ENCODE measurements around the gene LIN28B. TPM values are rescaled to one million over a fixed set of nuclear protein-coding genes. Genes with fewer than 3 reads are reported as not detected.
"Not testable (repeated sequence)": the region's sequence is repeated elsewhere in the genome, so short reads cannot be mapped to it uniquely, and the experiment has no call there.

LIN28B gene
- total RNA-seq, 2 donors from 2014 or later: not detected

DNA sequence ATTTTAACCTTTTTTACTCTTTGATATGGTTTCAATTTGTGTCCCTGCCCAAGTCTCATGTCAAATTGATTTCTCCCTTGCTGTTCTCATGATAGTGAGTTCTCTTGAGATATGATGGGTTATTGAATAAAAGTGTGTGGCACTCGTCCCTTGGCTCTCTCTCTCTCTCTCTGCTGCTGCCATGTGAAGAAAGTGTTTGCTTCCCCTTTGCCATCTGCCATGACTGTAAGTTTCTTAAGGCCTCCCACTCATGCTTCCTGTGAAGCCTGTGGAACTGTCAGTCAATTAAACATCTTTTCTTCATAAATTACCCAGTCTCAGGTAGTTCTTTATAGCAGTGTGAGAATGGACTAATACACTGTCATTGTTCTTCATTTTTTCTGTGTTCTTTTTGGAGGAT lies 48.5 kb downstream of the LIN28B start:
- Mint-ChIP-seq H3K9me3 (no peaks in the 10 kb centered on the region), H3K4me1 (ENCODE audit: low read depth in 2 of 2) (no peaks in the 10 kb centered on the region), H3K36me3 (no peaks in the 10 kb centered on the region), H3K27me3 (peaks cover 13 to 28% of the 10 kb centered on the region in 2 donors), H3K27ac (no peak overlapping the region), H3K4me3 (no peak overlapping the region)
- no peak for DNase-seq (ENCODE audit: low spot score)
- no peak for ATAC-seq

DNA sequence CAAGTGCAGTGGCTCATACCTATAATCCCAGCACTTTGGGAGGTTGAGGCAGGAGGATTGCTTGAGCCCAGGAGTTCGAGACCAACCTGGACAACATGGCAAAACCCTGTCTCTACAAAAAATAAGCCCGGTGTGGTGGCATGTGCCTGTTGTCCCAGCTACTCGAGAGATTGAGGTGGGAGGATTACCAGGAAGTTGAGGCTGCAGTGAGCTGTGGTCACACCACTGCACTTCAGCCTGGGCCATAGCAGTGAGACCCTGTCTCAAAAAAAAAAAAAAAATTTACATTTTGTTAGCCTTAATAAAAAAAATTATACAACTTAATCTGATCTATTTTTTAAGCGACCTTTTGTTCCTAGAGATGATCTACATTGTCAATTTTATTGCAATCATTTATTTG lies 56.6 kb downstream of the LIN28B start:
- H3K4me1 Mint-ChIP-seq (ENCODE audit: low read depth in 2 of 2); H3K9me3 Mint-ChIP-seq; H3K27ac Mint-ChIP-seq; H3K4me3 Mint-ChIP-seq; H3K36me3 Mint-ChIP-seq; ATAC-seq; DNase-seq (ENCODE audit: low spot score): not testable (repeated sequence)
- H3K27me3 Mint-ChIP-seq: peaks cover 5 to 12% of the 10 kb centered on the region in 2 donors

DNA sequence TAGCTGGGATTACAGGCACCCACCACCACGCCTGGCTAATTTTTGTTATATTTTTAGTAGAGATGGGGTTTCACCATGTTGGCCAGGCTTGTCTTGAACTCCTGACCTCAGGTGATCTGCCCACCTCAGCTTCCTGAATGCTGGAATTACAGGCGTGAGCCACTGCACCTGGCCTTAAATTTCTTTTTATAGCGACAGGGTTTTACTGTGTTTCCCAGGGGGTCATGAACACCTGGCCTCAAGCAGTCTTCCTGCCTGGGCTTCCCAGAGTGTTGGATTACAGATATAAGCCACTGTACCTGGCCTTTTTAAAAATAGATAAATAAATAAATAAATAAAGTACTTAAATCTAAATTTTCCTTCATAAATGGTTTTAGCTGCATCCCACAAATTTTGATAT lies 57.5 kb downstream of the LIN28B start:
- ATAC-seq (no peak), DNase-seq (ENCODE audit: low spot score) (no peak)
- Mint-ChIP-seq H3K27ac (no peak overlapping the region), H3K4me1 (ENCODE audit: low read depth in 2 of 2) (no peaks in the 10 kb centered on the region), H3K4me3 (no peak overlapping the region), H3K27me3 (peaks cover 7 to 17% of the 10 kb centered on the region in 2 donors), H3K9me3 (no peaks in the 10 kb centered on the region), H3K36me3 (no peaks in the 10 kb centered on the region)

DNA sequence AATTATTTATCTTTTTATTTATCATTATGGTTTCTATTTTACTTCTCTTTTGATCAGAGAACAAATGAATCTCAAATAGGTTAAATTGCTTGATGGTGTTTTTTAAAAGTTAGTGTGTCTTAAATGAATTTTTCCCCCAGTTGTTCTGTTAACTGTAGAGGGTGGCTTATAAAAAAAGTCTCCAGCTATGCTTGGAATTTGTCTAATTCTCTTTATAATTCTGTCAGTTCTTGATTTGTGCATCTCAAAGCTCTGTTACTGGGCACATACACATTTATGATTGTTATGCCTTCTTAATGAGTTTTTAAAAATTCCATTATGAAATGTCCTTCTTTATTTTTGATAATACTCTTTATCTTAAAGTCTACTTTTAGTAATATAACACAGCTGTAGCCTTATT lies 58.0 kb downstream of the LIN28B start:
- H3K27me3 Mint-ChIP-seq: peaks cover 5 to 17% of the 10 kb centered on the region in 2 donors
- DNase-seq (ENCODE audit: low spot score): no peak
- H3K4me3 Mint-ChIP-seq: no peak overlapping the region
- H3K9me3 Mint-ChIP-seq: no peaks in the 10 kb centered on the region
- no peaks in the 10 kb centered on the region for H3K4me1 Mint-ChIP-seq (ENCODE audit: low read depth in 2 of 2)
- H3K36me3 Mint-ChIP-seq: no peaks in the 10 kb centered on the region
- no peak for ATAC-seq
- no peak overlapping the region for H3K27ac Mint-ChIP-seq

DNA sequence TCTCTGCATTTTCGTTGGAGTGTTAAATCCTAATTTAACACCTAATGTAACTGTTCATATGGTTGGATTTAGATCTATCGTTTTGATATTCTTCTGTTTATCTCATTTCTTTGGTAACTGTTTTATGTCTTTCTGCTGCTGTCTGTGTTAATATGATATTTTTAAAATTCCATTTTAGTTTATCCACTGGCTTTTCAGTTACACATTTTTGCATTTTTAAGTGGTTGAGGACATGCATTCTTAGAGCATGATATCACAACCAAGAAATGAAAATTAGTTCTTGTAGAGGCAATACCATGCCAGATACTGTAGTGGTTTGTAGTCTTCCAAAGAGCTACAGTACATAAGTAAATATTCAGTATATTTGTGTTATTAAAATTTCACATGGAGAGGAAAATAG lies 58.6 kb downstream of the LIN28B start:
- no peak for ATAC-seq
- Mint-ChIP-seq H3K27ac (no peak overlapping the region), H3K36me3 (no peaks in the 10 kb centered on the region), H3K27me3 (peaks cover 5 to 17% of the 10 kb centered on the region in 2 donors), H3K4me1 (ENCODE audit: low read depth in 2 of 2) (no peaks in the 10 kb centered on the region), H3K9me3 (no peaks in the 10 kb centered on the region), H3K4me3 (no peak overlapping the region)
- no peak for DNase-seq (ENCODE audit: low spot score)

DNA sequence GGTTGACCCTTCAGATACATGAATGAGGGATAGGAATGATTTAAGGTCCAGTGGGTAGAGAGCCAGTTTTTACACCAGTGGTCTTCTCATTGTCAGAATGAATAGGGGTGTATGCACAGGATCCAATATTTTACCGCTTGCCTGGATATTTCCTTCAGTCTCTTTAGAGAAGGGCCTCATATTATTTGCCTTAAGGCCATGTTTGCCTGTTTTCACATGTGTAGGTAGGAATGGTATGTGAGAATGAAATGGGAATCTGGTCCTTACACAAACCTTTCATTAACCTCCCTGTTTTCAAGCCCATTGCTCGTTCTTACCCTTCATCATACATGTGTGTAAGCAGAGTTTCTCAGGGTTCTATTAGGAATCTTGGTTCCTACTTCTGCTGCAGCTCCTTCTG lies 62.4 kb downstream of the LIN28B start:
- Mint-ChIP-seq H3K27me3 (peaks cover 14 to 30% of the 10 kb centered on the region in 2 donors), H3K4me1 (ENCODE audit: low read depth in 2 of 2) (no peaks in the 10 kb centered on the region), H3K27ac (no peak overlapping the region), H3K4me3 (no peak overlapping the region), H3K36me3 (no peaks in the 10 kb centered on the region), H3K9me3 (no peaks in the 10 kb centered on the region)
- ATAC-seq (no peak), DNase-seq (ENCODE audit: low spot score) (no peak)

DNA sequence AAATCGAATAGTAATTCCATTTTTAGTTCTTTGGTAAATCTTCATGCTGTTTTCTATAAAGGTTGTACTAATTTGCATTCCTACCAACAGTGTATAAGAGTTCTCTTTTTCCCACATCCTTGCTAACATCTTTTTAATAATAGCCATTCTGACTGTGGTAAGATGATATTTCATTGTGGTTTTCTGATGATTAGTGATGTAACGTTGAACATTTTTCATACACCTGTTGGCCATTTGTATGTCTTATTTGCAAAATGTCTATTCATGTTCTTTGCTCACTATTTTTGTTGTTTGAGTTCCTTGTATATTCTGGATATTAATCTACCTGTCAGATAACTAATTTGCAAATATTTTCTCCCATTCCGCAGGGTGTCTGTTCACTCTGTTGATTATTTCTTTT lies 64.5 kb downstream of the LIN28B start:
- no peak for ATAC-seq

DNA sequence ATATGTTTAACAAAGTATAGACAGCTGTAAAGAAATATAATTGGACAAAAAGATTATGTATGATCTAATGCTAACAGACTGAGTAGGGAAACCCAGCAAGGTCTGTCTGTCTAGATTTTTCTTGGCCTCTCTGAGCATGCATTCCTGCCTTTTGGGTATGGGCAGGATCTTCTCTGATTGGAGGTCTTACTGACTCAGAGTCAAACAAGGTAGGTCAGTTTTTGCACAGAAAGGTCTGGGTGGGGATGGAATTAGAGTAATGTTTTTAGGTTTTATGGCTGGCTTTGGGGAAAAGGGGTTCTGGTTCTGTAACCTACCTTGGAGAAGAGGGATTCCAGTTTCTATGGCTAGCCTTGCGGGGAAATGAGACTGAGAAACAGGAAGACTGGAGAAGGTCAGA lies 65.5 kb downstream of the LIN28B start:
- Mint-ChIP-seq H3K4me1 (ENCODE audit: low read depth in 2 of 2) (no peaks in the 10 kb centered on the region), H3K27me3 (peaks cover 14 to 30% of the 10 kb centered on the region in 2 donors), H3K36me3 (no peaks in the 10 kb centered on the region), H3K9me3 (no peaks in the 10 kb centered on the region), H3K4me3 (no peak overlapping the region), H3K27ac (no peak overlapping the region)
- no peak for ATAC-seq
- DNase-seq (ENCODE audit: low spot score): no peak

More for the DNA sequence above, 64.5 kb downstream of the LIN28B start:
- Mint-ChIP-seq H3K36me3 (no peaks in the 10 kb centered on the region), H3K9me3 (no peaks in the 10 kb centered on the region), H3K4me3 (no peak overlapping the region), H3K27ac (no peak overlapping the region), H3K27me3 (peaks cover 14 to 30% of the 10 kb centered on the region in 2 donors), H3K4me1 (ENCODE audit: low read depth in 2 of 2) (no peaks in the 10 kb centered on the region)
- no peak for DNase-seq (ENCODE audit: low spot score)

DNA sequence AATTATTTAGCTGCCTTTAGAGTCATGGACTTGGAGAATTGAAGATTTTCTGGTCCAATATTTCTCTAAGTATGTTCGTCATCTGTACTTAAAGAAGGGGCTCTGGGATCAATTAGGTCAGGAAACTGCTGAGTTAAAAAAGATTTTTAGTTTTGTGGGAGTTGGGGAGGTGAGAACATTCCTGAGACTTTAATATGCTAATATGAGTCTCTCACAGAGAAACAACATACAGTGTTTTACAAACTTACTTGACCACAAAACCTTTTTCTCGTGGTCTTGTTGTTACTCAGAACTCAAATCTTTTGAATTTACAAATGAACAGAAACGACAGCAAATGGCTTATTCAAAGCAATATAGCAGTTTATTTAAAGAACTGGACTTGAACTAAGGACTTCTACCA lies 67.9 kb downstream of the LIN28B start:
- ATAC-seq (no peak), DNase-seq (ENCODE audit: low spot score) (no peak)
- H3K4me1 Mint-ChIP-seq (ENCODE audit: low read depth in 2 of 2): no peaks in the 10 kb centered on the region
- H3K27ac Mint-ChIP-seq: no peak overlapping the region
- no peaks in the 10 kb centered on the region for H3K9me3 Mint-ChIP-seq
- H3K36me3 Mint-ChIP-seq: no peaks in the 10 kb centered on the region
- H3K4me3 Mint-ChIP-seq: no peak overlapping the region
- H3K27me3 Mint-ChIP-seq: peaks cover 9 to 20% of the 10 kb centered on the region in 2 donors

DNA sequence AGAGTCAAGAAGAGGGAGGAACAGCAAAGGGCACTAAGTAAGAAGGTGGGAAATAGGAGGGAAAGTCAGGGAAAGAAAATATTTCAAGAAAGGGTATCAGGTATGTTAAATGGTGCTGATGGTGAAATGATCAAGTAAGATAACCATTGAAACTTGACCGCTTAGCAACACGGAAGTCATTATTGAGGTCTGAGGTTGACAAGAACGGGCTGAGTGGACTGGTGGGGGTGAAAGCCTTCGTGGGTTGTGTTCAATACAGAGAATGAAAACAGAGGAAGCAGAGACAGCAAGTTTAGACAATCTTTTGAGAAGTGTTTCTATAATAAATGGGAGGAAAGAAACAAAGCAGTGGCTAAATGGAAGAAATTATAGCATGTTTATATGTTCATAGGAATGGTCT lies 72.0 kb downstream of the LIN28B start:
- no peak overlapping the region for H3K27ac Mint-ChIP-seq
- no peaks in the 10 kb centered on the region for H3K9me3 Mint-ChIP-seq
- DNase-seq (ENCODE audit: low spot score) (no peak), ATAC-seq (no peak)
- no peaks in the 10 kb centered on the region for H3K4me1 Mint-ChIP-seq (ENCODE audit: low read depth in 2 of 2)
- H3K36me3 Mint-ChIP-seq: no peaks in the 10 kb centered on the region
- peaks cover 3 to 5% of the 10 kb centered on the region in 2 donors for H3K27me3 Mint-ChIP-seq
- no peak overlapping the region for H3K4me3 Mint-ChIP-seq

DNA sequence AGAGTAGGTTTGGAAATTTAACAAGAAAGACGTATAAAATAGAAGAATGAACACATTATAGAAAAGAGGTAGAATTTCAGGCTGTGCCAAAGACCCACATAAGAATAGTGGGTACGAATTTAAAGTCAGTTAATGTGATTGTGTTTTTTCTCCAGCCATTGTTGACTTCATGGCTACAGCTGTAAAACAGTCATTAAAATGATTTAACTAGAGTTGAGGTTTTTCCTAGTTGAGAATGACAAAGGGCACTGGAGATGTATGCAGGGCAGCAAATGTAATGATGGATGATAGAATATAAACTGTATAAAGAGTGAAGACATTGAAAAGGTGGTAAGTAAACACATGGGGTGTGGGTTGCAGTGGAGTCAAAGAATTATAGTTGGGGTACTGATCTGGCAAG lies 72.7 kb downstream of the LIN28B start:
- ATAC-seq (no peak), DNase-seq (ENCODE audit: low spot score) (no peak)
- Mint-ChIP-seq H3K9me3 (no peaks in the 10 kb centered on the region), H3K36me3 (no peaks in the 10 kb centered on the region), H3K4me1 (ENCODE audit: low read depth in 2 of 2) (no peaks in the 10 kb centered on the region), H3K4me3 (no peak overlapping the region), H3K27ac (no peak overlapping the region), H3K27me3 (peaks cover 5 to 6% of the 10 kb centered on the region in 2 donors)

DNA sequence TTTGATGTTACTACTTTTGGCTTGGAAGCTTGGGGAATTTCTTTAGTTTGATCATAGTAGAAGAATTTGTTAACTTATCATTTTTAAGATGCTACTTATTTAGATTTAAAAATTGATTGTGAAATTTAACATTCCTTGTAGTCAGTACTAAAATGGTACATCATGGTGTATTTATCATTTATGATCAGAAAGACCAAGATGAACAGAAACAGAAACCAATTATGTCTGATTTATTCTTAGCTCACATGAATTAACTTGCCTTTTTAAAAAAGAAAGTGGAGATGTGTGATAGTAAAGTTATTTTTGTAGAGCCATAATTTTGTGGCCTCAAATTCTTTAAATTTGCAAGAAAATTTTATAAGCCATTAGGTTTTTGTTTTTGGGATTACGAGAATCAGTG lies 77.6 kb downstream of the LIN28B start:
- H3K9me3 Mint-ChIP-seq: no peaks in the 10 kb centered on the region
- no peaks in the 10 kb centered on the region for H3K4me1 Mint-ChIP-seq (ENCODE audit: low read depth in 2 of 2)
- H3K27ac Mint-ChIP-seq: no peak overlapping the region
- no peak for ATAC-seq
- no peak for DNase-seq (ENCODE audit: low spot score)
- H3K36me3 Mint-ChIP-seq: no peaks in the 10 kb centered on the region
- H3K27me3 Mint-ChIP-seq: peaks cover 12 to 23% of the 10 kb centered on the region in 2 donors
- H3K4me3 Mint-ChIP-seq: no peak overlapping the region

DNA sequence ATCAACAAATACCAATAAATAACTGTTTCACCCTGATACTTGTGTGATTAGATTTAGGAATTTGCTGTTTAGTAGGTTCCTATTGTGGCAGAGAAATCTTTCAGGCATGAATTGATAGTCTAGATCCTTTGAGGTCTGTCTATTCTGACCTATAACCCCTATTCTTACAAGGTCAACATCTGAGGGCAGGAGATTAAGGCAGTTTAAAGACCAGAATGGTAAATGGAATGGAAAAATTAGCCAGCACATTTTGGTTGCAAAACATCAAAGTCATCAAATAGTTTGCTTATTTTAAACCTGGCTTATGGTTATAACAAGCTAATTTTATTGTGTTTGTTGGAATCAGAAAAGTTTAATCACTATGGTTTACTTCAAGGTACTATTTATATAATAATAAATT lies 78.4 kb downstream of the LIN28B start:
- ATAC-seq (no peak), DNase-seq (ENCODE audit: low spot score) (no peak)
- Mint-ChIP-seq H3K36me3 (no peaks in the 10 kb centered on the region), H3K9me3 (no peaks in the 10 kb centered on the region), H3K27ac (no peak overlapping the region), H3K27me3 (peaks cover 12 to 23% of the 10 kb centered on the region in 2 donors), H3K4me3 (no peak overlapping the region), H3K4me1 (ENCODE audit: low read depth in 2 of 2) (no peaks in the 10 kb centered on the region)

DNA sequence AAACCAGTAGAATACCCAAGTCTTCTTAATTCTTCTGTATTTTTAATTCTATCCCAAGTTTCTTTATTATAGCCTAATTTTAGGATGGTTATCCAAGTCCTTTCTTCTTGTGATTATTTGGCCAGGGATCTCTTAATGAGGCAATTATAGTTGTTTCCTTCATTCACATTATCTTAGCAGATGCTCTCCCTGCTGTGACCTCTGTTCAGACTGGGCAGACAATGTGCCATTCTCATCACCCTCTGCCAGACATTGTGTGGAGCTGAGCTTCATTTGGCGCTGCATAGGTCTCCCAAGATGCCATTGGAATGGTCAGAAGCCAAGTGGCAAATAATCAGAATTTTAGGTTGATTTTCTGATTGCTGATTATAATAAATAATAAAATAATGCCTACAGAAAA lies 79.4 kb downstream of the LIN28B start:
- Mint-ChIP-seq H3K9me3 (no peaks in the 10 kb centered on the region), H3K27me3 (peaks cover 12 to 25% of the 10 kb centered on the region in 2 donors), H3K4me1 (ENCODE audit: low read depth in 2 of 2) (no peaks in the 10 kb centered on the region), H3K36me3 (no peaks in the 10 kb centered on the region), H3K27ac (no peak overlapping the region), H3K4me3 (no peak overlapping the region)
- ATAC-seq (no peak), DNase-seq (ENCODE audit: low spot score) (no peak)

DNA sequence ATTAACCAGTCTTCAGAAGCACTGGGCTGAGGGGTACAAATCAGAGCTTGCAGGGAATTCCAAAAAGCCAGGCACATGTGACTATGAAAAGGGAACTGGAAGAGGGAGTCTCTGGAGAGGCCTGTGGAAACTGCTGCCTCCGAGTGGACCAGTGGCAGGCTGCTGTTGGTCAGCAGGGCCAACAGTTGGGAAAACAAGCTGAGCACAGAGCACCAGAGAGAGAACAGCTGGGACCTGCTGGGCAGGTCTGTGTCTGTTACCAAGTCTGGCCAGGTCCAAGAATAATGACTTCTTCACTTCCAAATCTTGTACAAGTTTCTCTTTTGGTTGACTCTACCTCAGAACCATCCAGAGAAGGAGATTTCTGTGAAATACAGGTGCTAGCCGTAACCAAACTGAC lies 81.4 kb downstream of the LIN28B start:
- Mint-ChIP-seq H3K27ac (no peak overlapping the region), H3K4me1 (ENCODE audit: low read depth in 2 of 2) (no peaks in the 10 kb centered on the region), H3K4me3 (no peak overlapping the region), H3K9me3 (no peaks in the 10 kb centered on the region), H3K36me3 (no peaks in the 10 kb centered on the region), H3K27me3 (peaks cover 15 to 37% of the 10 kb centered on the region in 2 donors)
- ATAC-seq: no peak
- DNase-seq (ENCODE audit: low spot score): no peak

Data from natural killer cell treated with Interleukin-12 subunit alpha and Interleukin-12 subunit beta and Interleukin-15 and Interleukin-18, amount 100 ng/mL, for 72 hours (primary cell).